GM19099 (cell line): Measurements from ENCODE around the gene NACA.

Experiments
- POLR2A ChIP-seq: IDR thresholded peaks from 3 replicates; pipeline ENCODE4 v1.6.1; 2011; ENCODE audit warnings: low read depth; ENCODE audit not compliant: insufficient read length; ENCODE audit errors: extremely low read depth

The NACA gene

GRCh38 chr12:56724972-56725722 lies at the start of gene NACA:
TSS of gene NACA (minus strand) at chr12:56725299. CDS start at chr12:56724521, 778 bp downstream.
- peak; percentile 91 for TF ChIP-seq POLR2A

- no peak for TF ChIP-seq POLR2A
Observed at GRCh38 chr12:56773113-56773512, 48.0 kb upstream of the NACA start.

GRCh38 chr12:56772625-56773024 lies 47.5 kb upstream of the NACA start:
- no peak for TF ChIP-seq POLR2A

GRCh38 chr12:56769868-56770267 lies 44.8 kb upstream of the NACA start:
- TF ChIP-seq POLR2A, result no peak

- no peak for TF ChIP-seq POLR2A
Observed at GRCh38 chr12:56768424-56768823, 43.3 kb upstream of the NACA start.

GRCh38 chr12:56766535-56766934 lies 41.4 kb upstream of the NACA start:
- TF ChIP-seq POLR2A, result no peak

GRCh38 chr12:56763753-56764657 lies 38.9 kb upstream of the NACA start:
- TF ChIP-seq POLR2A, result no peak

GRCh38 chr12:56761812-56762211 lies 36.7 kb upstream of the NACA start:
- TF ChIP-seq POLR2A, result no peak

GRCh38 chr12:56760460-56760859 lies 35.4 kb upstream of the NACA start:
- TF ChIP-seq POLR2A, result no peak

- TF ChIP-seq POLR2A, result no peak
Observed at GRCh38 chr12:56759263-56759908, 34.3 kb upstream of the NACA start.

- no peak for TF ChIP-seq POLR2A
Observed at GRCh38 chr12:56758728-56759262, 33.7 kb upstream of the NACA start.

- TF ChIP-seq POLR2A, result no peak
Observed at GRCh38 chr12:56753566-56753965, 28.5 kb upstream of the NACA start.

GRCh38 chr12:56751712-56752598 lies 26.9 kb upstream of the NACA start, which contains the start of gene PRIM1:
TSS of gene PRIM1 (minus strand) at chr12:56752323. CDS start at chr12:56752298, 25 bp downstream.
- peak; percentile 80 for TF ChIP-seq POLR2A

GRCh38 chr12:56749853-56750252 lies 24.8 kb upstream of the NACA start:
- TF ChIP-seq POLR2A, result no peak

- TF ChIP-seq POLR2A, result no peak
Observed at GRCh38 chr12:56749359-56749758, 24.3 kb upstream of the NACA start.
